Kidney (tissue), 14 donors: ENCODE data around the gene GMDS. TPM values are rescaled to one million over a fixed set of nuclear protein-coding genes. Genes with fewer than 3 reads are reported as not detected.
A peak's percentile ranks its signal among the peaks of the same experiment; 100 is the strongest.

ENCODE experiments used
- DNase-seq, 5 donors: peaks; one replicate each; pipeline ENCODE4 v3.0.0-alpha.2; 2013 to 2020
- FAIRE-seq: peaks from 2 replicates; lab custom pipeline; 2012; peaks lifted over from hg19 to GRCh38; lab: Jason Lieb, UNC
- H3K27ac ChIP-seq, 2 donors: one replicate each; pipeline ENCODE4 v1.7.0; 2013; ENCODE audit warnings: low read depth in 2 of 2, low read length in 2 of 2, inconsistent platforms in 1 of 2
- H3K27me3 ChIP-seq: one replicate; pipeline ENCODE4 v1.7.1; 2013; ENCODE audit warnings: low read length, inconsistent platforms; ENCODE audit not compliant: control insufficient read depth, insufficient read depth
- H3K36me3 ChIP-seq, 3 donors: one replicate each; pipeline versions ENCODE4 v1.7.0 to v1.7.1; 2013; ENCODE audit warnings: low read length in 3 of 3, control low read depth in 1 of 3, inconsistent platforms in 1 of 3; ENCODE audit not compliant: insufficient read depth in 3 of 3, control insufficient read depth in 2 of 3
- H3K4me1 ChIP-seq, 3 donors: one replicate each; pipeline versions ENCODE4 v1.7.0 to v1.7.1; 2013; ENCODE audit warnings: low read length in 3 of 3, inconsistent platforms in 1 of 3, low read depth in 1 of 3; ENCODE audit not compliant: control insufficient read depth in 2 of 3, insufficient read depth in 2 of 3
- H3K4me3 ChIP-seq, 3 donors: one replicate each; pipeline versions ENCODE4 v1.7.0 to v1.8.1; 2013; ENCODE audit warnings: low read length in 3 of 3, control low read depth in 1 of 3, inconsistent platforms in 1 of 3
- H3K9ac ChIP-seq, 3 donors: one replicate each; pipeline versions ENCODE4 v1.7.0 to v1.7.1; 2013; ENCODE audit warnings: low read length in 3 of 3, control low read depth in 1 of 3, inconsistent platforms in 1 of 3
- H3K9me3 ChIP-seq, 3 donors: one replicate each; pipeline versions ENCODE4 v1.7.0 to v1.7.1; 2013; ENCODE audit warnings: low read length in 3 of 3, control low read depth in 1 of 3, inconsistent platforms in 1 of 3; ENCODE audit not compliant: control insufficient read depth in 2 of 3, insufficient read depth in 1 of 3
- CTCF ChIP-seq: IDR thresholded peaks from 3 replicates; pipeline ENCODE4 v1.5.1; 2012; ENCODE audit warnings: mild to moderate bottlenecking, moderate library complexity, borderline replicate concordance; ENCODE audit not compliant: insufficient read depth; ENCODE audit errors: extremely low read depth
- intact Hi-C: fragments of 100-400 bp; cut with DNase I; formaldehyde crosslinking; loops from one replicate; pipeline ENCODE4 v1.11.1; 2022
- polyA plus RNA-seq: library from polyadenylated mRNA; stranded (reverse); fragments of 350-450 nt; fragmentation: Illumina TruSeq; extraction: RNeasy Lipid Tissue Mini Kit (QIAGEN cat#74804); gene quantifications from one replicate; pipeline ENCODE4 v1.2.3, GENCODE V29; 2014; ENCODE audit warnings: low read depth, low replicate concordance; ENCODE audit not compliant: insufficient read depth
- total RNA-seq: library from RNA; stranded (reverse); fragmentation: NEBNext Ultra II Directional; extraction: Animal tissue kit (Norgen Biotek cat#: 25700); gene quantifications from one replicate; pipeline ENCODE4 v1.2.1, GENCODE V29; 2021
- donor health status: control.
- donor health status: control.
- donor health status: control.
- donor health status: control.
- donor health status: control.
- donor health status: DM: yes; HTN: yes; CAD: no.
- donor health status: Normal renal cell carcinoma (clear cell type).

The GMDS gene
- total and polyA plus RNA-seq, 2 donors from 2014 or later, result 49.6 to 63.7 TPM

GRCh38 chr6:1860756-1861348, 384.6 kb downstream of the GMDS start:
- FAIRE-seq, result no peak
- TF ChIP-seq CTCF, result no peak
- no peak overlapping the region for H3K4me3 ChIP-seq
- H3K9ac ChIP-seq, result no peak overlapping the region
- no peaks in the 10 kb centered on the region for H3K36me3 ChIP-seq
- no peak for DNase-seq
- peaks cover 0 to 3% (median 0%) of the 10 kb centered on the region in 3 donors for H3K4me1 ChIP-seq
- no peaks in the 10 kb centered on the region for H3K27me3 ChIP-seq
- intact Hi-C loops, result no loop called here
- H3K9me3 ChIP-seq, result no peaks in the 10 kb centered on the region
- no peak overlapping the region for H3K27ac ChIP-seq

GRCh38 chr6:1858859-1859258, 386.5 kb downstream of the GMDS start:
- Histone ChIP-seq H3K4me1 (no peaks in the 10 kb centered on the region), H3K9ac (no peak overlapping the region), H3K27ac (no peak overlapping the region), H3K4me3 (no peak overlapping the region), H3K27me3 (no peaks in the 10 kb centered on the region), H3K9me3 (no peaks in the 10 kb centered on the region), H3K36me3 (no peaks in the 10 kb centered on the region)
- FAIRE-seq (no peak), DNase-seq (no peak)
- intact Hi-C loops, result no loop called here
- TF ChIP-seq CTCF, result no peak

GRCh38 chr6:1858196-1858595, 387.2 kb downstream of the GMDS start:
- no peaks in the 10 kb centered on the region for H3K36me3 ChIP-seq
- no peak overlapping the region for H3K4me3 ChIP-seq
- H3K27me3 ChIP-seq, result no peaks in the 10 kb centered on the region
- H3K9me3 ChIP-seq, result no peaks in the 10 kb centered on the region
- no peak overlapping the region for H3K27ac ChIP-seq
- FAIRE-seq, result no peak
- H3K9ac ChIP-seq, result no peak overlapping the region
- DNase-seq, result no peak
- intact Hi-C loops, result no loop called here
- H3K4me1 ChIP-seq, result no peaks in the 10 kb centered on the region
- TF ChIP-seq CTCF, result no peak

GRCh38 chr6:1856381-1856780, 389.0 kb downstream of the GMDS start:
- H3K4me3 ChIP-seq, result no peak overlapping the region
- DNase-seq (peak in 3 of 5 donors; percentile 48 to 82 (median 78)), FAIRE-seq (no peak)
- no peaks in the 10 kb centered on the region for H3K9me3 ChIP-seq
- TF ChIP-seq CTCF, result no peak
- H3K36me3 ChIP-seq, result no peaks in the 10 kb centered on the region
- intact Hi-C loops, result no loop called here
- no peaks in the 10 kb centered on the region for H3K4me1 ChIP-seq
- no peaks in the 10 kb centered on the region for H3K27me3 ChIP-seq
- H3K27ac ChIP-seq, result no peak overlapping the region
- H3K9ac ChIP-seq, result no peak overlapping the region
